ENCODE results near the gene COL13A1.

The COL13A1 gene

DNA sequence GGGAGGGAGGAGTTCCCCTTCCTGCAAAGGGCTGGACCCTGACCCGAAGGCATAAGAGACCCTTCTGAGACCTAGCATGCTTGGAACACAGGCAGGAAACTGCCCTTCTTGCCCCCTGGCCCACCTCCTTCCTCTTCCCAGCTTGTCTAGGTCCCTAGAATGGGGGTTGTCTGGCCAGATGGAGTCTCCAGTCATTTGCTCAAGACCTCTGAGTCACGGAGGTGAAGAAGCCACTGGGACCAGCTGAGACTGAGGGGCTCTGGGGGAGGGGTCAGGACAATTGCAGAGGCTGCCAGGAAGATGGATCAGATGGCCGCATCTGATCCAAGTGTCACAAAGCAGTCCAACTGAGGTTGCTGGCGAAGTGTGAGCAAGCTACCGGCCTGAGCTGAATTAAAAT, 46.2 kb downstream of the COL13A1 start:
- no peak for DNase-seq

DNA sequence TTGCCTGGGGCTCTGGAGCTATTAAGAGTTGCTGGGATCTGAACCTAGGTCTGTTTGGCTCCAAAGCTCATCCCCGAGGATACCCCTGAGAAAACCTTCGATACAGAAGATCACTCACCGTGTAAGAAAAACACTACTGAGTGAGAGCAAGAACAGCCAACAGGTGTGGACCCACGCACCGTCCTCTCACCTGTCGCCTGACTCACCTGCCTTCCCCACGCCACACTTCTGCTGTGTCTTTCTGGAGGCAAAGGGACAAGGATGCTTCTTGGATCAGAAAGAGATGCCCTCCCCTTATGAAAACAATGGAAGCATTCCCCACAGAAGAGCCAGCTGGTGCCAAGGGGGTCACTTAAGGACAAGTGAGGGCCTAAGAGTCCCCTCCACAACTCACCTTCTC, 46.7 kb downstream of the COL13A1 start:
- DNase-seq, result no peak

DNA sequence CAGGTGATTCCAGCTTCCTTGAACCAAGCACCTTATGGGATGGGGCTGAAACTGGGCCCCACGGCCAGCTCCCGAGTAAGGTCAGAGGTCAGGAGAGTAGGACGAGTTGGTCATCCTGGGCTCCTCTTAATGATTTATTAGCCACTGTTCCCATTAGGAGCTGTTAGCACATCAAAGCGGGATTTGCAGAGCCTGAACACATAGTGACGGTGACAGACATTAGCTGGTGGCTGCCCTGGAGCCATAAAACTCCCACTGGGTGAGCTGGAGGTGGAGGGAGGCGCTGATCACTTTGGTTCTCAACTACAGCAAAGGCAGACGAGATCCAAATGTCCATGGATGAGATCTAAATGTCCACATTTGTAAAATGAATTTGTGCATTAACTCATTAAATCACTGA, 48.1 kb downstream of the COL13A1 start:
- no peak for DNase-seq

GRCh38 chr10:69850440-69850839, 48.7 kb downstream of the COL13A1 start:
- DNase-seq, result no peak

- no peak for DNase-seq
Observed at GRCh38 chr10:69851306-69851705, 49.6 kb downstream of the COL13A1 start.

DNA sequence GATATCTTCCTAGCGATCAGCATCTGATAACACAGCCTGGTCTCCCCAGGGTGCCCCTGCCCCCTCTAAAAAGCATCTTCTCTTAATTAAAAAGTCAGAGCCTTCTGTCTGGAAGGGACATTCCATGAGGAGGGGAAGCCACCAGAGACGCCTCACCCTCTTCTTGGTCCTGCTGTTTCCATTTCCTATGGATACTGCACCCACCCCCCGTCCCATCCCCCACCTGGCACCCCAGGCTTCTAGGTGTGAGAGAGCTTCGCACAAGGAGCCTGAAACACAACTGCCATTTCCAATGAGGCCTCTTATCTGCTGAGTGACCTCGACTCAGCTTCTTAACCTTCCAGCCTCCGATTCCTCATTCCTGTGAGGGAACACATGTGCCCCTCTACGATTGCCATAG, 51.4 kb downstream of the COL13A1 start:
- no peak for DNase-seq

DNA sequence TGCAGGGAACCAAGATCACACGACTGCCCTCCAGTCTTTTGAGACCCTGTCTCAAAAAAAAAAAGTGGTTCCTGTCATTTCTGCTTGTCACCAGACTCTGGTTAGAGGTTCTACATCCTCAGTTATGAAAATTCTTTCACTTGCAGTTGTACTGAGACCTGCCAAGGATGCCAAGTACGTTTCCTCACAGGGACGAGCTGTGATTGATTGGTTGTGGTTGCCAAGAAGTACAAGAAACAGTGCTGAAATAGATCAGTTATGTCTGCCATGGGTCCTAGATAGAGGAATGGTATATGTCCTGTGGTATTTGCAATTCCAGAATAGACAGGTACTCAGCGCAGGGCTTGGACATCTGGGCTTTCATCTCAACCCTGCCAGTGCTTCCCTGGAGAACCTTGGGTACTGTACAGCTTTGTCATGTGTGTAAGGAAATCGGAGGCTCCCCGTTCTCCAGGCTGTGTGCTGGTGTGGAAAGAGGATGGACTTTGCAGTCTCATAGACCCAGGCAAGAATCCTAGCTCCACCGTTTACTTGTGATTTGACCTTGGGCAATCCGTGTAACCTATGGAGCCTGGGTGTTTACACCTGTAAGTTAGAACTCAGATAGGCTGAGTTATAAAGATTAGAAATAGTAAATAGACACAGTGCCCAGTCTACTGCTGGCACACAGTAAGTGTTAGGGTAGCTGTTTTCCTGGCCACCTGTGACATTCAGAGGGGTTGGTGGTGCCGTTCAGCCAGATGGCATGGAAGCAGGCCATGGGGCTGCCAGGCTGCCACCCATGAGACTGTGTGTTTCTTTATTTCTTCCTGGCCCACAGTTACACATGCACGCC, 53.0 kb downstream of the COL13A1 start:
- DNase-seq, result no peak

- no peak for DNase-seq
Observed at GRCh38 chr10:69855346-69856111, 53.8 kb downstream of the COL13A1 start.

GRCh38 chr10:69856601-69857166, 55.0 kb downstream of the COL13A1 start:
- DNase-seq, result no peak

- DNase-seq, result no peak
Observed at GRCh38 chr10:69858201-69858600, 56.5 kb downstream of the COL13A1 start.

- DNase-seq, result no peak
Observed at GRCh38 chr10:69860271-69860670, 58.6 kb downstream of the COL13A1 start.

DNA sequence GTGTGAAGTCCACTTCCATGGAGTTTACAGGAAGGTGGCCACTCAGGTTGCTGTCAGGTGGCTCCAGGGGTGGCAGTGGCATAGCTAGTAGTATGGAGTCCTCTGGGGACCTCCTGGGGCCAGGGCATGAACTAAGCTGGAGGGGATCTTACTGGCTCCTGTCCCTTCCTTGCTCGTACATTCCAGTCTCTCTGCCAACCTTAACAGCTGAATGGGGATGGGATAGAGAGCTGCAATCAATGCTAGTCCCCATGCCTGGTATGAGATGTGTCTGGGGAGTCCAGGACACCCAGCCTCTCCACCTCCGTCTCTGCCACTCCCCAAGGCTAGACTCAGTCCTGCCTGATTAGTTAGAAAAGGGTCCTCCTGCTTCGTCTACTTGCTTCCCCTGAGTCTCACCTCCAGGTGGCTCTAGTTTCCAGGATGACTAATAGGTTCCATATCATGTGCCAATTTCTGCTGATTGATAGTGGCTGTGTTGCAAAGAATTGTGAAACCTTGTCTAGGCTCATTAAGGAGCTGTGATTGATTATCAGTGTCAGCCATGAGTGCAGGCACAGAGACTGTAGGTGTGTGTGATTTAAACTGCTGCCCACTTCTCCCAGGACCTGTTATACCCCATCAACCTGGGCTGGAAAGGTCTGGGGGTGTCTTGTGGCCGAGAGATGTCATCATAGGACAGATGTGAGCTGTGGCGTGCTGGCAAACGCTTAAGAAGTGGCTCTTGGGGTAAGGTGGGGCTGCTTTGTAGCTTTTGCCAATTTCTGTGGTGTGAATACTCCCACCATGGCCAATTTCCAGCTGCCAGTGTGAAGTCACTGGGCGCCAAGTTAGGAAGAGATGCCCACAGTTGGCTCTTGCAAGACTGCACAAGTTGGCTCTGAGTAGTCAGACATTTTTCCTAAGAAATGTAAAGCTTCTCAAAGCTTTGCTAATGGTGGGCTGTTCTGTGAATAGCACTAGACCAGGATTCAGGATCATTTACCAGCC, 59.8 kb downstream of the COL13A1 start:
- DNase-seq, result no peak

DNA sequence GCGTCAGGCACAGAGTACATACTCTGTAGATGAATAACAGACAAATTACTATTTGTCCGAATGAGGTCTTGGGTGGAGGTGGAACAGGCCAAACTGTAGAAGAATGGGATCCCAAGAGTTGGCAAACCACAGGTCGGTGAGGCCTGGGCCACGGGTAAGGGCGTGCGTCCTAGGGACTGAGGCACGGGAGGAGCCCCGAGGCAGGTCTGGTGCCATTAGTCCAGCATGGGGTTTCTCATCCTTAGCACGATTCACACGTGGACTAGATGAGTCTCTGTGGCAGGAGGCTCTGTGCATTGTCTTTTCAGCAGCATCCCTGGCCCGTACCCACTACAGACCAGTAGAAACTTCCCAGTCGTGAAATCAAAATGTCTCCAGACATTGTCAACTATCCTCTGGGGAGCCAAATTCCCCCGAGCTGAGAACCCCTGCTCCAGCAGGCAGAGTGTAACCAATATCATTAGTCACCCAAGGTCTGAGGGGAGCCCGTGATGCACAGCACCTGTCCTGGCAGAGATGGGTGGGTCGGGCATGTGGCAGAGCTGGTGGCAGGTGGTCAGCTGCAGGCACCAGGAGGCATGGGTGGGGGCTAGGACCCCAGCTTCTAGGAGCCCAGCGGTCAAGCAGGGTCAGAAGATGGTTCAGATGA, 61.3 kb downstream of the COL13A1 start:
- DNase-seq, result no peak

DNA sequence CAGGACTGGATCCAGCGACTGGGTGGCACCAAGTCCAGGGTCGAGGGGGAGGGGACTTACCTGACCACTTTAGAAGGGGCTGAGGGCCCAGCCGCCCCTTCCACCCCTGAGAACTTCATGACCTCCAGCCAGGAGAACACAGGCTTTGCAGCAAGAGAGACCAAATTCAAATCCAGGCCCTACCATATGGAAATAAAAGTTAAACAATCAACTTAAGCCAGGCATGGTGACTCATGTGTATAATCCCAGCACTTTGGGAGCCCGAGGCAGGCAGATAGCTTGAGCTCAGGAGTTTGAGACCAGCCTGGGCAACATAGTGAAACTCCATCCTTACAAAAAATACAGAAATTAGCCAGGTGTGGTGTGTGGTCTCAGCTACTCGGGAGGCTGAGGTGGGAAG, 61.9 kb downstream of the COL13A1 start:
- DNase-seq, result no peak

DNA sequence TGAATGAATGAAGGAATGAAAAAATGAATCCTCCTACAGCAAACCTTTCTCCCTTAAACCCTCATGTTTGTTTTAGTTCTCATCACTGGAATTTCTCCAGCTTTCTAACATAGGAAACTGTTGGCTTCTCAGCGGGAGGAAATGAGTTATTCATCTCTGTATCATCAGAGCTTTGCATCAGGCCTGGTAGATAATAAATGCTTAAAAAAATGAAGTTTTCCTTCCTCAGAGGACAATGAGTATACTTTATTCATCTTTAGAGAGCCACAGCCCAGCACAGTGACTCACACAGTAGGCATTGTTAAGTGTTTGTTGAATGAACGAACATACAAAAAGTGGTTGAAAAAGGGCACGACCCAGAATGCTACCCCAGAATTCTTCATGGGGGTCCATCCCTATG, 62.6 kb downstream of the COL13A1 start:
- no peak for DNase-seq

- no peak for DNase-seq
Observed at GRCh38 chr10:69865450-69865849, 63.7 kb downstream of the COL13A1 start.

DNA sequence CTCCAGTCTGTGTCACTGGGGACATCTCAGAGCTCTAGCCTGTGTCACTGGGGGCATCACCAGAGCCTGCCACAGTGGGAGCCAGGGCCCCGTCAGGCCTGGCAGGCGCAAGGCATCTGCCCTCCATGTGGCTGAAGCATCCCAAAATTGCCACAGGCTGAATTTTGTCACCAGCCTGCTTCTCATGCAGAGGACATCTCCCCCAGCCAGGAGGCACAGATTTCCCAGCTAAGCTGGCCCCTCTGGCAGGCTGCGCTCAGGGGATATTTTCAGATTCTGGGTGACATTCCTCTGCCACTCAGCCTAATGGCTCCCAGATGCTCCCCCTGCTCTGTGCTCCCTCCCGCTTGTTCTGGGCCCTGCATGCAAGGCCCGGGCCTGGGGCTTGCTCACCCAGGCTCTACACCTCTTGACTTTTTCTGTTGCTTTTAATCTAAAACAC, 64.6 kb downstream of the COL13A1 start:
- no peak for DNase-seq

GRCh38 chr10:69866688-69867461, 65.2 kb downstream of the COL13A1 start:
- no peak for DNase-seq

DNA sequence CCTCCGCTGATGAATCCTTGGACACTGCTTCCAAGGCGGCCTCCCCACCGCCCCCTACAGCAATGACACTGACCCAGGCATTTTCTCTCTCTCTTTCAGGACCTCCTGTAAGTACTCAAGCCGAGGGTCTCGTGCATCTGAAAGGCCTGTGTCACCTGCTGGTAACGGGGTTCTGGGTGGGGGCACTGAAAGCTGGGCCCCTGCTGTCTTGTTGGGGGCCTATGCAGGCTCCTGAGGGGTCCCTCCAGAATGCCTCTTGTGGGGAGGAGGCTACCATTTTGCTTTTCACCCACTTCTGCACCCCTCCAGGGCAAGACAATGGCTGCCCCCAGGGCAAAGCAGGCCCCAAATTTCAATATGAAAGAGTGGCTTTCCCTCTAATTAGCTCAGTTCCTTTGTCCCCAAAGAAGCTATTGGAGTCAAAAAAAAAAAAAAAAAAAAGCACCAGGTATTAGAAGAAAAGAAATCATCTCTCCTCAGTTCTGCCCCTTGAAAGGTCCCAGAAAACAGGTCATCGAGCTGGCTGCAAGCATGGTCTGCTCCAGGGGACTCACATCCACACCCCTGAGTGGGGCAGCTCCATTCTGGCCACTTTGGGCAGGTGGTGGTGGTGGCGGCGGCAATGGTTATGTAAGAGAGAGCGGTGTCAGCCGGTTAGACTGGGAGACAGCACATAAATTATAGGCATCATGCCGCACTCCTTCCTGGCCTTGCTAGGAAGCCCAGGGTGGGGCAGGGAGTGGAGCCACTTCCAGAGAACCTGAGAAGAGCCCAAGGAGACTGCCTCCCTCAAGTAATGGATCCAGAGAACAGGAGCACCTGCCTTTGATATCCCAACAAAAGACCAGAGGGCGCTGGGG, 66.2 kb downstream of the COL13A1 start:
- DNase-seq, result no peak

GRCh38 chr10:69868821-69869220, 67.1 kb downstream of the COL13A1 start:
- no peak for DNase-seq

Data from T-helper 9 cell (primary cell).